Activated T-helper 1 cell treated with anti-CD3 and anti-CD28 coated beads, Interleukin-2, amount 50 U/mL, for 16 hours (primary cell): Measurements from ENCODE around the gene GMDS.

Experiments
- DNase-seq, 2 donors: peaks; one replicate each; pipeline ENCODE4 v3.0.0-alpha.2; 2020; ENCODE audit warnings: low read depth in 1 of 2, low spot score in 1 of 2

Gene GMDS

GRCh38 chr6:1952740-1953360 is 292.6 kb downstream of the GMDS start:
- DNase-seq = no peak

GRCh38 chr6:1950631-1951030 is 294.8 kb downstream of the GMDS start:
- DNase-seq = no peak

GRCh38 chr6:1949538-1949937 is 295.9 kb downstream of the GMDS start:
- DNase-seq = no peak

GRCh38 chr6:1947922-1948321 is 297.5 kb downstream of the GMDS start:
- no peak for DNase-seq

- DNase-seq = no peak
Observed at GRCh38 chr6:1946583-1946982, 298.8 kb downstream of the GMDS start.

- no peak for DNase-seq
Observed at GRCh38 chr6:1945235-1945832, 300.1 kb downstream of the GMDS start.

GRCh38 chr6:1942834-1943233 is 302.6 kb downstream of the GMDS start:
- no peak for DNase-seq

- no peak for DNase-seq
Observed at GRCh38 chr6:1941534-1941933, 303.9 kb downstream of the GMDS start.

- no peak for DNase-seq
Observed at GRCh38 chr6:1940381-1940780, 305.0 kb downstream of the GMDS start.

- no peak for DNase-seq
Observed at GRCh38 chr6:1933292-1933691, 312.1 kb downstream of the GMDS start.

GRCh38 chr6:1931817-1932216 is 313.6 kb downstream of the GMDS start:
- no peak for DNase-seq

GRCh38 chr6:1930356-1930755 is 315.0 kb downstream of the GMDS start:
- no peak for DNase-seq

GRCh38 chr6:1929931-1930330 is 315.5 kb downstream of the GMDS start:
- DNase-seq = no peak

GRCh38 chr6:1925743-1926430 is 319.5 kb downstream of the GMDS start:
- no peak for DNase-seq

GRCh38 chr6:1923449-1923848 is 322.0 kb downstream of the GMDS start:
- no peak for DNase-seq

GRCh38 chr6:1917626-1918371 is 327.6 kb downstream of the GMDS start:
- DNase-seq = no peak

- DNase-seq = no peak
Observed at GRCh38 chr6:1916334-1917070, 328.9 kb downstream of the GMDS start.

GRCh38 chr6:1915226-1915625 is 330.2 kb downstream of the GMDS start:
- DNase-seq = no peak

GRCh38 chr6:1913577-1913976 is 331.8 kb downstream of the GMDS start:
- no peak for DNase-seq

GRCh38 chr6:1912731-1913130 is 332.7 kb downstream of the GMDS start:
- DNase-seq = no peak

- no peak for DNase-seq
Observed at GRCh38 chr6:1911474-1911873, 333.9 kb downstream of the GMDS start.
